Glutamatergic neuron (in vitro differentiated cells): Measurements from ENCODE around the gene SMC6. TPM values are rescaled to one million over a fixed set of nuclear protein-coding genes. Genes with fewer than 3 reads are reported as not detected.

Experiments used
- DNase-seq: peaks from one replicate; pipeline ENCODE4 v3.0.0; 2022
- H3K27ac Mint-ChIP-seq: one replicate; pipeline ENCODE4 v1.8.0; 2020; ENCODE audit warnings: mild to moderate bottlenecking, mixed read lengths, inconsistent platforms; ENCODE audit not compliant: unreplicated experiment
- H3K27me3 Mint-ChIP-seq: one replicate; pipeline ENCODE4 v1.8.0; 2020; ENCODE audit warnings: mild to moderate bottlenecking, moderate library complexity, mixed read lengths, inconsistent platforms; ENCODE audit not compliant: unreplicated experiment
- H3K36me3 Mint-ChIP-seq: one replicate; pipeline ENCODE4 v1.8.0; 2020; ENCODE audit warnings: mild to moderate bottlenecking, mixed read lengths, inconsistent platforms; ENCODE audit not compliant: unreplicated experiment
- H3K4me1 Mint-ChIP-seq: one replicate; pipeline ENCODE4 v1.8.0; 2020; ENCODE audit warnings: mild to moderate bottlenecking, low read depth, mixed read lengths, inconsistent platforms; ENCODE audit not compliant: unreplicated experiment
- H3K4me3 Mint-ChIP-seq: one replicate; pipeline ENCODE4 v1.8.0; 2020; ENCODE audit warnings: mild to moderate bottlenecking, mixed read lengths, inconsistent platforms; ENCODE audit not compliant: unreplicated experiment
- H3K9me3 Mint-ChIP-seq: one replicate; pipeline ENCODE4 v1.8.0; 2020; ENCODE audit warnings: mild to moderate bottlenecking, moderate library complexity, mixed read lengths, inconsistent platforms; ENCODE audit not compliant: unreplicated experiment
- CTCF ChIP-seq: fragments of 200-600 bp; sonication (generic); IDR thresholded peaks from one replicate; pipeline ENCODE4 v1.5.0; 2021; ENCODE audit not compliant: partially characterized antibody, unreplicated experiment
- total RNA-seq: library from RNA; stranded (reverse); fragmentation: NEBNext Ultra II Directional; extraction: Animal tissue kit (Norgen Biotek cat#: 25700); gene quantifications from one replicate; pipeline ENCODE4 v1.2.1, GENCODE V29; 2021; ENCODE audit not compliant: unreplicated experiment

Gene SMC6
- total RNA-seq, 1 donor from 2014 or later = 61.4 TPM

DNA sequence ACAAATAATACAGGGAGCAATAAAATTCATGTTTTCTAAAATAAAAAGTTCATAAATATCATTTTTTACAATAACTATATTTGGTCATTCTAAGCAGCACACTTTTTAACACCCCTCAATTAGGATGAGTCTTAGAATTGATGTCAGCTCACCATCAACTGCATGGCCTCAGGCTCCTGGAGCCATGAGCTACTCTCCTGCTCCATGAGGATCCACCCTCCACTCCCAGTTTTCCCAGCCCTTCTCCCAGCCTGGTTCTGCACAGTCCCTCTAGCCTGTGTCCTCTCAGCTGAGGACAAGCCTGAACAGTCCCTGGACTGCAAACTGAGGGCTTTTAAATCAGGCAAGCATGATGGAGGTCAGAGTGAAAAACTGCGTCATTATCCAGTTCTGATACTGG is 89.1 kb downstream of the SMC6 start:
- Mint-ChIP-seq H3K9me3 (no peaks in the 10 kb centered on the region), H3K27ac (no peak overlapping the region), H3K4me3 (no peak overlapping the region), H3K27me3 (no peaks in the 10 kb centered on the region), H3K36me3 (no peaks in the 10 kb centered on the region), H3K4me1 (no peaks in the 10 kb centered on the region)
- no peak for TF ChIP-seq CTCF
- no peak for DNase-seq

GRCh38 chr2:17662723-17663122 is 90.9 kb downstream of the SMC6 start:
- no peak for TF ChIP-seq CTCF
- Mint-ChIP-seq H3K36me3 (no peaks in the 10 kb centered on the region), H3K4me1 (peaks cover 6% of the 10 kb centered on the region), H3K27ac (no peak overlapping the region), H3K9me3 (no peaks in the 10 kb centered on the region), H3K4me3 (no peak overlapping the region), H3K27me3 (no peaks in the 10 kb centered on the region)
- DNase-seq = no peak

GRCh38 chr2:17661460-17661859 is 92.2 kb downstream of the SMC6 start:
- Mint-ChIP-seq H3K4me1 (peaks cover 9% of the 10 kb centered on the region), H3K27ac (no peak overlapping the region), H3K36me3 (no peaks in the 10 kb centered on the region), H3K4me3 (no peak overlapping the region), H3K9me3 (no peaks in the 10 kb centered on the region), H3K27me3 (no peaks in the 10 kb centered on the region)
- DNase-seq = no peak
- no peak for TF ChIP-seq CTCF

DNA sequence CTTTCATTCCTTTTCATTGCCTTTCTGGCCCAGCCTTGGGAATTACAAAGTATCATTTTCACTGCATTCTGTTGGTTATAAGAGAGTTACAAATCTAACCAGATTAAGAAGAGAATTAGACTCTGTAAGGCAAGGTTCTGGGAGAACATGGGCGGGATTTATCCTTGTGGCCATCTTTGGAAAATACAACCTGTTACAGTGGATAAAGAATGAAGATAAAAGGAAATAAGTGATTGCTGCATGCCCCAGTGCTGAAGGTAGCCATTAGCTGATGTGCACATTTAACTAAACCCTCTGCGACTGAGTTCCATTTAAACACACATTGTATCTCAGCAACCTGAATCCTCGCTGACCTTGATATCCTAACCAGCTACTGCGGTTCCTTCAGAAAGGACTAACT is 93.4 kb downstream of the SMC6 start:
- Mint-ChIP-seq H3K4me3 (no peak overlapping the region), H3K27ac (no peak overlapping the region), H3K4me1 (peaks cover 12% of the 10 kb centered on the region), H3K9me3 (no peaks in the 10 kb centered on the region), H3K27me3 (no peaks in the 10 kb centered on the region), H3K36me3 (no peaks in the 10 kb centered on the region)
- DNase-seq = no peak
- TF ChIP-seq CTCF = no peak

GRCh38 chr2:17658251-17658843 is 95.3 kb downstream of the SMC6 start:
- Mint-ChIP-seq H3K4me1 (peaks cover 12% of the 10 kb centered on the region), H3K27me3 (no peaks in the 10 kb centered on the region), H3K4me3 (no peak overlapping the region), H3K27ac (peak overlapping the region; percentile 44), H3K9me3 (no peaks in the 10 kb centered on the region), H3K36me3 (no peaks in the 10 kb centered on the region)
- DNase-seq = no peak
- no peak for TF ChIP-seq CTCF
